ENCODE measurements around the gene COBL.

Gene COBL

GRCh38 chr7:50978633-50979215 lies 337.9 kb downstream of the COBL start:
- in situ Hi-C loops (cut with MboI; ENCODE audit: low pct_unique_long_range_greater_than_20kb, low sequenced_read_pairs, unreplicated experiment): no loop called here
- no peak for DNase-seq (ENCODE audit: low spot score)
- TF ChIP-seq, protein P1, sequence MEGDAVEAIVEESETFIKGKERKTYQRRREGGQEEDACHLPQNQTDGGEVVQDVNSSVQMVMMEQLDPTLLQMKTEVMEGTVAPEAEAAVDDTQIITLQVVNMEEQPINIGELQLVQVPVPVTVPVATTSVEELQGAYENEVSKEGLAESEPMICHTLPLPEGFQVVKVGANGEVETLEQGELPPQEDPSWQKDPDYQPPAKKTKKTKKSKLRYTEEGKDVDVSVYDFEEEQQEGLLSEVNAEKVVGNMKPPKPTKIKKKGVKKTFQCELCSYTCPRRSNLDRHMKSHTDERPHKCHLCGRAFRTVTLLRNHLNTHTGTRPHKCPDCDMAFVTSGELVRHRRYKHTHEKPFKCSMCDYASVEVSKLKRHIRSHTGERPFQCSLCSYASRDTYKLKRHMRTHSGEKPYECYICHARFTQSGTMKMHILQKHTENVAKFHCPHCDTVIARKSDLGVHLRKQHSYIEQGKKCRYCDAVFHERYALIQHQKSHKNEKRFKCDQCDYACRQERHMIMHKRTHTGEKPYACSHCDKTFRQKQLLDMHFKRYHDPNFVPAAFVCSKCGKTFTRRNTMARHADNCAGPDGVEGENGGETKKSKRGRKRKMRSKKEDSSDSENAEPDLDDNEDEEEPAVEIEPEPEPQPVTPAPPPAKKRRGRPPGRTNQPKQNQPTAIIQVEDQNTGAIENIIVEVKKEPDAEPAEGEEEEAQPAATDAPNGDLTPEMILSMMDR (IDR thresholded peaks at IDR 0.05; ENCODE audit: extremely low read depth, insufficient read depth, missing control alignments): no peak

GRCh38 chr7:50977421-50977820 lies 339.2 kb downstream of the COBL start:
- in situ Hi-C loops (cut with MboI; ENCODE audit: low pct_unique_long_range_greater_than_20kb, low sequenced_read_pairs, unreplicated experiment): no loop called here
- no peak for DNase-seq (ENCODE audit: low spot score)
- TF ChIP-seq, protein P1 (IDR thresholded peaks at IDR 0.05; ENCODE audit: extremely low read depth, insufficient read depth, missing control alignments): no peak

DNA sequence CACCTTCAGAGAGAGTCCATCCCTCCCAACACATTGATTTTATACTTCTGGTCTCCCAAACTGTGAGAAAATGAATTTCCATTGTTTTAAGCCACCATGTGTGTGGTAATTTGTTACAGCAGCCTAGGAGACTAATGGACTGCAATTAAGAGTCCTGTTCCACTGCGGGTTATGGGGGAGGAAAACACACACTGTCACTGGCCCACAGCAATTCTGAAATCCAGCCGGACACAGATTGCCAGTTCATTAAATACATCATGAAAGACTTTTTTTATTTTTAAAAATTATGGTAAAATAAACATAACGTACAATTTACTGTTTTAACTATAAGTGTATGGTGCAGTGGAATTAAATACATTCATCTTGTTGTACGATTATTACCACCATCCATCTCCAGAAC lies 340.5 kb downstream of the COBL start:
- DNase-seq (ENCODE audit: low spot score): no peak
- TF ChIP-seq, protein P1 (IDR thresholded peaks at IDR 0.05; ENCODE audit: extremely low read depth, insufficient read depth, missing control alignments): no peak

DNA sequence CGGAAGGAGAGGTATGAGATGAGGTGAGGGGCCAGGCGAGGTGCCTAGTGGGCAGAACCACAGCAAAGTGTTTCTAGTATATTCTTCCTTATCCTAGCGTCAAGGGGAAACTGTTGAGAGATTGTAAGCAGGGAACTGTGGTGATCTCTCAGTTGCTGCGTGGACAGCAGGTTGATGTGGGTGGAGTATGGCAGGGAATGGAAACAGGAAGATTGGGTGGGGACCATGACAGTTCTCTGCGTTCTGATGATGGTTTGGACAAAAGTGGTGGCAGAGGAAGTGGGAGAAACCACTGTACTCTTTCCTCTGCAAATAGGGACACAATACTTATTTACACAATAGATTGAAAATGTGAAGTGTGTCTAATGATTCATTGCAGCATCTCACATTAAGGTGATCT lies 342.4 kb downstream of the COBL start:
- TF ChIP-seq, protein P1 (IDR thresholded peaks at IDR 0.05; ENCODE audit: extremely low read depth, insufficient read depth, missing control alignments): no peak
- no peak for DNase-seq (ENCODE audit: low spot score)
- in situ Hi-C loops (cut with MboI; ENCODE audit: low pct_unique_long_range_greater_than_20kb, low sequenced_read_pairs, unreplicated experiment): no loop called here

More for the DNA sequence above, 340.5 kb downstream of the COBL start:
- in situ Hi-C loops (cut with MboI; ENCODE audit: low pct_unique_long_range_greater_than_20kb, low sequenced_read_pairs, unreplicated experiment): no loop called here

DNA sequence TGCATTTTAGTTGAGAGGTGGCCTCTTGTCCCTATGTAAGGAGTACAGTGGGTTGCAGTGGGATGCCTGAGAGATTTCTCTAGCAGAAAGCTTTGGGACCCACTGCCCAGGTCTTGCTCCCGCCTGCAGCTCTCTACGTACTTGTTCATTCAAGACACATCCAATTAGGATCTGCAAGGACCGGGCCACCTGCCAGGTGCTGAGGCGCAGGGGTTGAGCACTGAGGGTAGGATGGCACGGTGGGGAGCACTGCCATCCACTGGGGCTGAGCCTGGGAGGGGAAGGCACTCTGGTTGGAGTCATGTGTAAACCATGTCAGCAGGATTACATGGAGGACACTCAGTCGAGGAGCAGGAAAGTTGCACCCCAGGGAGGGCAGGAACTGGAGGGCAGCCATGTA lies 342.8 kb downstream of the COBL start:
- in situ Hi-C loops (cut with MboI; ENCODE audit: low pct_unique_long_range_greater_than_20kb, low sequenced_read_pairs, unreplicated experiment): no loop called here
- TF ChIP-seq, protein P1 (IDR thresholded peaks at IDR 0.05; ENCODE audit: extremely low read depth, insufficient read depth, missing control alignments): no peak
- DNase-seq (ENCODE audit: low spot score): no peak

- TF ChIP-seq, protein P1 (IDR thresholded peaks at IDR 0.05; ENCODE audit: extremely low read depth, insufficient read depth, missing control alignments): no peak
- no peak for DNase-seq (ENCODE audit: low spot score)
- in situ Hi-C loops (cut with MboI; ENCODE audit: low pct_unique_long_range_greater_than_20kb, low sequenced_read_pairs, unreplicated experiment): no loop called here
These were observed 346.5 kb downstream of the COBL start for GRCh38 chr7:50970092-50970491.
